Right lobe of liver (tissue), 4 donors: ENCODE data around the gene CAMTA1.

Experiments used
- POLR2A ChIP-seq: fragments of 450-650 bp; IDR thresholded peaks from one replicate; pipeline ENCODE4 v1.6.1; 2017; ENCODE audit warnings: antibody characterized with exemption, mild to moderate bottlenecking
- TF ChIP-seq, protein P1 (sequence below), 4 donors: fragments of 200-600 bp in 3 of 4; fragments of 450-650 bp in 1 of 4; IDR thresholded peaks; one replicate each; pipeline versions ENCODE4 v1.5.1 to v1.8.0; 2016 to 2022; ENCODE audit warnings: antibody characterized with exemption in 4 of 4, mild to moderate bottlenecking in 2 of 4
- donor health status: DM: no; HTN: no; CAD: no.
- donor health status: DM: no; HTN: no; CAD: no.
- donor health status: DM: no; HTN: yes; CAD: no.

- TF ChIP-seq, protein P1, sequence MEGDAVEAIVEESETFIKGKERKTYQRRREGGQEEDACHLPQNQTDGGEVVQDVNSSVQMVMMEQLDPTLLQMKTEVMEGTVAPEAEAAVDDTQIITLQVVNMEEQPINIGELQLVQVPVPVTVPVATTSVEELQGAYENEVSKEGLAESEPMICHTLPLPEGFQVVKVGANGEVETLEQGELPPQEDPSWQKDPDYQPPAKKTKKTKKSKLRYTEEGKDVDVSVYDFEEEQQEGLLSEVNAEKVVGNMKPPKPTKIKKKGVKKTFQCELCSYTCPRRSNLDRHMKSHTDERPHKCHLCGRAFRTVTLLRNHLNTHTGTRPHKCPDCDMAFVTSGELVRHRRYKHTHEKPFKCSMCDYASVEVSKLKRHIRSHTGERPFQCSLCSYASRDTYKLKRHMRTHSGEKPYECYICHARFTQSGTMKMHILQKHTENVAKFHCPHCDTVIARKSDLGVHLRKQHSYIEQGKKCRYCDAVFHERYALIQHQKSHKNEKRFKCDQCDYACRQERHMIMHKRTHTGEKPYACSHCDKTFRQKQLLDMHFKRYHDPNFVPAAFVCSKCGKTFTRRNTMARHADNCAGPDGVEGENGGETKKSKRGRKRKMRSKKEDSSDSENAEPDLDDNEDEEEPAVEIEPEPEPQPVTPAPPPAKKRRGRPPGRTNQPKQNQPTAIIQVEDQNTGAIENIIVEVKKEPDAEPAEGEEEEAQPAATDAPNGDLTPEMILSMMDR (IDR thresholded peaks at IDR 0.05), result no peak
- TF ChIP-seq POLR2A, result no peak
Measured at GRCh38 chr1:7456722-7457082, 671.4 kb downstream of the CAMTA1 start.
